Myocyte (in vitro differentiated cells): Measurements from ENCODE around the gene C10orf62. TPM values are rescaled to one million over a fixed set of nuclear protein-coding genes. Genes with fewer than 3 reads are reported as not detected.

Source experiments
- DNase-seq: peaks from one replicate; pipeline ENCODE4 v3.0.0-alpha.2; 2012; ENCODE audit warnings: low read depth
- total RNA-seq: library from RNA; depleted of rRNA; stranded (reverse); fragments of >200 nt; gene quantifications from 2 replicates; pipeline ENCODE4 v1.2.3, GENCODE V29; 2014

C10orf62 gene
- total RNA-seq, 1 donor from 2014 or later = 0.62 TPM

- peak; percentile 81 for DNase-seq
Measured at GRCh38 chr10:97584060-97584797, 5.3 kb upstream of the C10orf62 start, which contains the start of gene HOGA1. TSS of gene HOGA1 (plus strand) at chr10:97584389. CDS start at chr10:97584704, 315 bp downstream.

- no peak for DNase-seq
Measured at GRCh38 chr10:97584798-97585438, 4.6 kb upstream of the C10orf62 start.

DNA sequence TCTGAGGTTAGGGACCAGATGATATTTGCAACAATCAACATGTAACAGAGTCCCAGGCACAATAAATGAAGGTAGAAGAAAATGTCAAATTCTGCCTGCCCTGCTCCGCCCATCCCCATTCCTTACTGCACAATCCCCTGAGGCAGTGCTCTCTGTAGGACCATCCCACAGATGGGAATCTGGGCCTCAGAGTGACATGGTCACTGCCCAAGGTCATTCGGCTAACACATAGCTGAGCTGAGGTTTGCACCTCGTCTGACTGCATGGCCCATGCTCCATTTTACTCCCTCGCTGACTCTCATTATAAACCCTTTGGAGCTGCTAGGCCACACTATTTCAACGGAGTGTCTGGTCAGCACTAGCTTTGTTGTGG is 4.1 kb upstream of the C10orf62 start:
- DNase-seq = no peak

GRCh38 chr10:97587183-97587582 is 2.3 kb upstream of the C10orf62 start:
- DNase-seq = no peak

DNA sequence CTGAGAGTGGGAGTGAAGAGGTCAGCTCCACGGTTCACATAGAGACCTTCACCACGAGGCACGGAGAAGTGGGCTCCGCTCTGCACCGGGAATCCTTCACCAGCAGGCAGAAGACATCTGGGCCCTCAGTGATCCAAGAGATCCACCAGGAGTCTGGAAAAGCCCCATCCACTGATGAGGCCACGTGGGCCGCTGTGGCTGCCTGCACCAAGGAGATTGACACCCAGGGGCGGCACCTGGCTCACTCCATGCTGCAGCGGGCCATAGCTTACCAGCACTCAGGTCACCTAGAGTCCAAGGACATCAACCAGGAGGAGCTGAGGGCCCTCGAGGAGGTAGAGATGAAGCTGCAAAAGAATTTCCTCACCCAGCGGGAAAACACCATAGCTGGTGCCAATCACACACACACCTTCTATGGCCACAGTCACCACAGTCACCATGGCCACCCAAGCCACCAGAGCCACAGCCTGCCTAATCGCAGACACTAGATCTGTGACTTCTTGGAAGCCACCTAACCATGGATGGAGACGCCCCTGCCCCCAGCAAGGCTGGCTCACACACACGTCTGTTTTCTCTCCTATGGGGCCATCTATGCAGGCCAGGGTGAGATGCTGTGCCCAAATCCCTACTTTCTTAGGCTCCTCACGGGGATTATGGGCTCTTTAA is 694 bp downstream of the C10orf62 start:
- no peak for DNase-seq

GRCh38 chr10:97590748-97591495 is 1.4 kb downstream of the C10orf62 start:
- DNase-seq = no peak

GRCh38 chr10:97593421-97593820 is 3.9 kb downstream of the C10orf62 start:
- peak; percentile 16 for DNase-seq

- peak; percentile 72 for DNase-seq
Measured at GRCh38 chr10:97596101-97597082, 6.9 kb downstream of the C10orf62 start.

DNA sequence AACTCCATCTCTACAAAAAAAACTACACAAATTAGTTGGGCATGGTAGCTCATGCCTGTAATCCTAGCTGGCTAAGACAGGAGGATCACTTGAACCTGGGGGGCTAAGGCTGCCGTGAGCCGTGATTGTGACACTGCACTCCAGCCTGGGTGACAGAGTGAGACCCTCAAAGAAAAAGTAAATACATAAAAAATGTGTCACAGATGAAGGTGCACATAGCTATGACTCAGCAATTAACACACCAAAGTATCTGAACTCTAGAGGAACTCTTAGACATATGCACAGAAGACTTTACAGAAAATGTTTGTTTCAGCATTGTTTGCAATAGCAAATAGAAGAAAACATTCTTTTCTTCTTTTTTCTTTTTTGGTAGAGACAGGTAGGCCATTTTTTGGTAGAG is 8.3 kb downstream of the C10orf62 start:
- no peak for DNase-seq

- DNase-seq = no peak
Measured at GRCh38 chr10:97598407-97599271, 9.1 kb downstream of the C10orf62 start.

DNA sequence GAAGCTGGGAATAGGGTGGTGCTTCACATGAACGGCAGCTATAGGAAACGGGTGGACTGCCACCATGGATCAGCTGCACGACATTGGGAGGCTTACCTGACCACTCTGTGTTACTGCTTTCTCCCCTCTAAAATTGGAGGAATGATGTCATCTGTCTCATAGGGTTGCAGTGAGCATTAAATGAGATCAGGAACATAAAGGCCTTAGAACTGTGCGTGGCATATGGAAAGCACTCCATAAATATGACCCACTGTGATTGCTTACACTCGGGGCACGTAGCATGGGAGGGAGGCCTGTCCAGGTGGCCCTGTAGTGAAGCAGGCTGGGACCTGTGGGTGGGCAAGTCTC is 9.7 kb downstream of the C10orf62 start:
- no peak for DNase-seq

- no peak for DNase-seq
Measured at GRCh38 chr10:97600616-97601015, 11.1 kb downstream of the C10orf62 start.

GRCh38 chr10:97601268-97602215 is 12.0 kb downstream of the C10orf62 start:
- DNase-seq = no peak

DNA sequence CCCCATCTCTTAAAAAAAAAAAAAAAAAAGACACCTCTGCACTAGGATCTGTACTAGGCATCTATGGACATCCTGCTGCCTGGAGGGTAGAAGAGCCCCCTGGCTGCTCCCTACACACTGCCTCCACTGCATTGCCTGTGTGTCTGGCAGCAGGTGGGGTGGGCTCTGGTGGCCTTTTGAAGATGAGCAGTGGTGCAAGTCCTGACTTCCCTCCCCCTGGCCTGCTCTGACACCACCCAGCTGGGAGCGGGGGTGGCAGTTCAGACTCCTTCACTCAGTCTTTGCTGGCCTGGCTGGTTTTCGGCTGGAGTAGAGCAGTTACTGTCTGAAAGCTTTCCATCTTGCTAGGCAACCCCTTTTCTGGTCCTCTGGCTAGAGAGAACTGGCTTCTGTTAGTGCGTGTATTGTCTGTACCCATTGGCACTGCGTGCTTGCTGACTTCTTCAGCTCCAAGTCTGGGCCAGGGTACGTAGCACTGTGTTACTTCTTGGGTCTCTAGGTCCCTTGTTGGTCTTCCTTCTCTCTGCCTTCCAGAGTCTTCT is 17.6 kb downstream of the C10orf62 start:
- DNase-seq = no peak

DNA sequence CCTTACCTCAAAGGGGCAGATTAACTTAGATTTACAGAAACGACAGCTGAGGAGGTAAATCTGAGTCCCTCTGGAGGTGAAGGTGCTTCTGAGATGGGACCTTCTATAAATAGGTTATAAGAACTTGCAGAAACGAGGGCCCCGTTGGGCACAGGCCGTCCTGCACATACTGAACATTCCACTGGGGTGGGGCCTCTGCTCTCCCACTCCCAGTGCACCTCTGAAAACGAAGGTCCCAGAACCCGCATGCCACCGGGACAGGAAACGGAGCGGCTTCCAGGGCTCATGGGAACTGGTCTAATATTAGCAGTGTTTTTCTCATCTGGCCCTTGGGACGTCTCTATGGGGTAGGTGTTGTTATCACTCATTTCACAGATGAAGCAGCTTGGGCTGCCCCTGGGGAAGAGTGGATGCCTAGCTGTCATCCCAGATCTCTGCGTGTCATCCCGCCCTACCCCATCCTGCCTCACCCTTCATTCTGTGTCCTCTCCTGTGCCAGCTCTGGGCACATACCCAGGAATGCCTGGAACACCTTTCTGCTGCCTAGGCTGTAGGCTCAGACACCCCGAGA is 19.6 kb downstream of the C10orf62 start:
- DNase-seq = peak; percentile 3

DNA sequence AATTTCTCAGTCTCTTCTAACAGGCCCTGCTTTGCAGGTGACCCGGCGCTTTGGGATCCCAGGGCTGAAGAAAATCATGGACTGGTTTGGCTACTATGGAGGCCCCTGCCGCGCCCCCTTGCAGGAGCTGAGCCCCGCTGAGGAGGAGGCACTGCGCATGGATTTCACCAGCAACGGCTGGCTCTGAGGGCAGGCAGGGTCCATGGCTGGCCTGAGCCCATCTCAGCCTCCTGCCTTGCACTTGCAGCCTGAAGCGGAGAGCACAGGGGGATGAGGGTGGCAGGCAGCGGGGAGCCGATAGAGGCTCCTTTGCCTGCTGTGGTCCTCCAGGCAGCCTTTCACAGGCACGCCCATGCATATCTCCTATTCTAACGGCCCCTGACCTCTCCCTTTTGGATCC is 22.0 kb downstream of the C10orf62 start:
- DNase-seq = no peak

DNA sequence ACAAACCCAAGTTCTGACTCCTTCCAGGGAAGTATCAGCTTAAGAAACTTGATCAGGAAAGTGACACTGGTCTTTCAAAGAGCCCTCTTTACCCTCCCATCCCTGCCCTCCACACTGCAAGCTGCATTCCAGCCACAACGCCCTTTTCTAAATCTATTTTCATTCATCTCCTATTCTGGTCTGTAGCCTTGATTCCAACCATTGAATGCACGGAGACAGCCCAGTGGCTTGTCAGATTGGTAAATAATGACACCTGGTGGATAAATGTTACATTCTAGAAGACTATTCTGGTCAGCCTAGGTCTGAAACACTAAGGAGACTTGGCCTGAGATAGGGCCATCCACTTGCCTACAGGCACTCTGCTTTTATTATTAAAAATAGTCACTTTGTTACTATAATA is 22.9 kb downstream of the C10orf62 start:
- peak; percentile 88 for DNase-seq

DNA sequence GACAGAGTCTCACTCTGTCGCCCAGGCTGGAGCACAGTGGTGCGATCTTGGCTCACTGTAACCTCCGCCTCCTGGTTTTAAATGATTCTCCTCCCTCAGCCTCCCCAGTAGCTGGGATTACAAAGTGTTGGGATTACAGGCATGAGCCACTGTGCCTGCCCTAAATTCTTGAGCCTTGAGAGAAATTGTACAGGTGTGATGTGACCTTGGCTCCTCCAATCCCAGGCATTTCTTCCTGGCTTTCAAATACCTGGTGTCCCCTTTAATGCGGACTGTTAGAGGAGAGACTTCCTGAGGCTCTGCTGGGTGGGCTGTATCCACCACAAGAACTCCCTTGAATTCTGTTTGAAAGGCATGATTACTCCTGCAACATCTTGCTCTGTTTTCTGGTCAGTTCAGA is 28.8 kb downstream of the C10orf62 start:
- DNase-seq = no peak
